HepG2 (cell line): Measurements from ENCODE around the gene CCDC117. TPM values are rescaled to one million over a fixed set of nuclear protein-coding genes. Genes with fewer than 3 reads are reported as not detected.

Experiments
- FOXC1 ChIP-seq: sonication (generic); formaldehyde crosslinking; IDR thresholded peaks from 2 replicates; pipeline ENCODE4 v1.8.0; 2022; ENCODE audit warnings: mild to moderate bottlenecking, missing genetic modification reagents, borderline replicate concordance
- GATAD1 ChIP-seq: IDR thresholded peaks from 2 replicates; pipeline ENCODE4 v1.6.1; 2016; ENCODE audit warnings: missing genetic modification reagents, missing compliant biosample characterization
- MBNL3 ChIP-seq: fragments of 250-450 bp; sonication (Bioruptor Pico); conservative IDR thresholded peaks from 2 replicates; pipeline ENCODE4 v1.8.0; 2022; ENCODE audit warnings: mild to moderate bottlenecking, inconsistent platforms
- NR3C1 ChIP-seq: sonication (generic); formaldehyde crosslinking; IDR thresholded peaks from 2 replicates; pipeline ENCODE4 v1.4.0; 2020; ENCODE audit warnings: missing genetic modification reagents
- POLR2A ChIP-seq, 2 experiments: IDR thresholded peaks; 2 replicates each; pipeline ENCODE4 v1.6.1; 2011; ENCODE audit warnings: low read depth in 2 of 2, low read length in 2 of 2, mild to moderate bottlenecking in 1 of 2, moderate library complexity in 1 of 2; ENCODE audit not compliant: insufficient read depth in 1 of 2
- SMARCE1 ChIP-seq: fragments of 450-650 bp; IDR thresholded peaks from 2 replicates; pipeline ENCODE4 v1.6.1; 2017; ENCODE audit warnings: borderline replicate concordance
- THAP11 ChIP-seq: IDR thresholded peaks from 2 replicates; pipeline ENCODE4 v1.6.1; 2016; ENCODE audit warnings: missing biosample characterization, missing genetic modification reagents
- XBP1 ChIP-seq: sonication (generic); formaldehyde crosslinking; IDR thresholded peaks from 2 replicates; pipeline ENCODE4 v1.5.0; 2020; ENCODE audit warnings: missing genetic modification reagents
- ZFX ChIP-seq: sonication (generic); formaldehyde crosslinking; IDR thresholded peaks from 2 replicates; pipeline ENCODE4 v1.4.0; 2020; ENCODE audit warnings: mild to moderate bottlenecking, low read depth, missing genetic modification reagents, moderate library complexity
- ZNF12 ChIP-seq: sonication (generic); formaldehyde crosslinking; IDR thresholded peaks from 2 replicates; pipeline ENCODE4 v1.5.0; 2020; ENCODE audit warnings: missing genetic modification reagents
- ZNF230 ChIP-seq: sonication (generic); formaldehyde crosslinking; IDR thresholded peaks from 2 replicates; pipeline ENCODE4 v1.4.0; 2020; ENCODE audit warnings: mild to moderate bottlenecking, missing genetic modification reagents
- ZNF264 ChIP-seq: sonication (generic); formaldehyde crosslinking; IDR thresholded peaks from 2 replicates; pipeline ENCODE4 v1.4.0; 2020; ENCODE audit warnings: missing genetic modification reagents
- ZNF446 ChIP-seq: sonication (generic); formaldehyde crosslinking; IDR thresholded peaks from 2 replicates; pipeline ENCODE4 v1.5.0; 2020; ENCODE audit warnings: mild to moderate bottlenecking, missing genetic modification reagents
- ZNF724P ChIP-seq: sonication (generic); formaldehyde crosslinking; IDR thresholded peaks from 2 replicates; pipeline ENCODE4 v1.8.0; 2022; ENCODE audit warnings: missing genetic modification reagents, borderline replicate concordance
- ZNF776 ChIP-seq: sonication (generic); formaldehyde crosslinking; IDR thresholded peaks from 2 replicates; pipeline ENCODE4 v1.4.0; 2020; ENCODE audit warnings: mild to moderate bottlenecking, missing genetic modification reagents
- ZNF780A ChIP-seq: sonication (generic); formaldehyde crosslinking; IDR thresholded peaks from 2 replicates; pipeline ENCODE4 v1.8.0; 2022; ENCODE audit warnings: mild to moderate bottlenecking, missing genetic modification reagents, moderate library complexity
- polyA plus RNA-seq, 8 experiments: library from polyadenylated mRNA; depleted of rRNA in 3 of 8; stranded (reverse) in 7 of 8; unstranded in 1 of 8; fragments of >200 nt; fragmentation: Illumina TruSeq in 4 of 8; extraction: Trizol in 4 of 8; gene quantifications; 2 replicates each; pipeline versions ENCODE4 v1.2.1 to v1.2.3, GENCODE V29; 2011 to 2016; ENCODE audit warnings: low read depth in 4 of 8, missing spikeins in 1 of 8, mixed read lengths in 1 of 8; ENCODE audit not compliant: insufficient read depth in 1 of 8
- total RNA-seq, 5 experiments: library from RNA; depleted of rRNA; stranded (reverse); fragments of >200 nt; fragmentation: Illumina TruSeq; extraction: Trizol; gene quantifications; 2 replicates each; pipeline ENCODE4 v1.2.3, GENCODE V29; 2016; ENCODE audit warnings: low read depth in 1 of 5
- TF ChIP-seq, protein P1 (sequence below): sonication (generic); formaldehyde crosslinking; IDR thresholded peaks from 2 replicates; pipeline ENCODE4 v1.4.0; 2020; ENCODE audit warnings: missing genetic modification reagents, borderline replicate concordance
- TF ChIP-seq, protein P2 (sequence below): IDR thresholded peaks from 2 replicates; pipeline ENCODE4 v1.6.1; 2016; ENCODE audit warnings: low read depth, missing genetic modification reagents, missing compliant biosample characterization
- TF ChIP-seq, protein P3 (sequence below): sonication (generic); formaldehyde crosslinking; IDR thresholded peaks from 2 replicates; pipeline ENCODE4 v1.5.1; 2020; ENCODE audit warnings: missing genetic modification reagents, mild to moderate bottlenecking, borderline replicate concordance
- TF ChIP-seq, protein P4 (sequence below): sonication (generic); formaldehyde crosslinking; IDR thresholded peaks from 2 replicates; pipeline ENCODE4 v1.8.1; 2023; ENCODE audit warnings: mild to moderate bottlenecking, moderate library complexity, missing genetic modification reagents

Gene CCDC117
- total and polyA plus RNA-seq, 2 of the 13 experiments (the other 11 are each of a cell fraction or from before 2014, with no cell fraction given): 12.6 to 34.2 TPM

DNA sequence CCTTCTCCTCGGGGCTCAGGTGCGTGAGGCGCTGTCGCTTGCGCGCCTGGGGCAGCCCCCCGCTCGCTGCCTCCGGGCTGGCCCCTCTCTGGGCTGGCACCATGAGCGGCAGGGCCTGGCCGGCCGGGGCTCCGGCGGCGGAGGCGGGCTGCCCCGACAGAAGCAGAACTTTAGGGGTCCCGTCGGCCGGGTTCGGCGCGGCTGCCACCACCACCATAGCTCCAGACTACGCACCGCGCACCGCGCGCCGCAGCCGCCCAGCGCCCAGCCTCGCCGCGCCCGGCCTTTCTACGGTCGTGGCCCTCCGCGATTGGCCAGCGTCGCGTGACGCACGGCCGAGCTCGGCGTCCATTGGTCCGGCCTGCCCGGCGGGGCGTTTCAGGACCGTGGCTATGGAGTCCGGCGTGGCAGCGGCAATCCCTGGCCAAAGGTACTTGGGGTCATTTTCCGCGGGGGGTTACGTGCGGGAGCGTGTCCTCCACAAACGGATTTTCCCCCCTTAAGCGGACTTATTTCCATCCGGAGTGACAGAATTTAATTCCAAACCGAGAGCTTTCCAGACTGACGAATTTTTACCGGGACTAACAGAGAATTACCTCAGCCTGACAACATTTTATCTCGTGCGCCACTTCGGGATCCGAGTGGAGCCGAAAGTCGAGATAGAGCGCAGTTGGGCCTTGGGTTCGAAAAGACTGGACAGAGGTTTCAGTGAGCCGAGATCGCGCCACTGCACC, 28.0 kb downstream of the CCDC117 start, which contains the start of gene XBP1 (continued):
- TF ChIP-seq ZNF776 (CRISPR knock-in tag) (peak; percentile 77; the same call in 1 of the 2 replicates), GATAD1 (CRISPR knock-in tag) (no peak), POLR2A (IDR thresholded peaks at IDR 0.05; ENCODE audit: insufficient read depth in 1 of 2, low read depth in 2 of 2, low read length in 2 of 2) (peak; percentile 91 to 98), SMARCE1 (no peak), MBNL3 (CRISPR knock-in tag) (no peak), FOXC1 (CRISPR knock-in tag) (peak; percentile 56), ZNF264 (peak; percentile 26; the same call in 1 of the 2 replicates), ZNF12 (no peak), XBP1 (peak; percentile 99), ZFX (CRISPR knock-in tag) (peak; percentile 80), THAP11 (CRISPR knock-in tag) (peak; percentile 71), ZNF780A (CRISPR knock-in tag) (no peak), ZNF230 (no peak; the same call in 1 of the 2 replicates), ZNF446 (CRISPR knock-in tag) (peak; percentile 85), ZNF724P (CRISPR knock-in tag) (peak; percentile 59; the same call in 1 of the 2 replicates), NR3C1 (CRISPR knock-in tag) (no peak)
- TF ChIP-seq, protein P1, sequence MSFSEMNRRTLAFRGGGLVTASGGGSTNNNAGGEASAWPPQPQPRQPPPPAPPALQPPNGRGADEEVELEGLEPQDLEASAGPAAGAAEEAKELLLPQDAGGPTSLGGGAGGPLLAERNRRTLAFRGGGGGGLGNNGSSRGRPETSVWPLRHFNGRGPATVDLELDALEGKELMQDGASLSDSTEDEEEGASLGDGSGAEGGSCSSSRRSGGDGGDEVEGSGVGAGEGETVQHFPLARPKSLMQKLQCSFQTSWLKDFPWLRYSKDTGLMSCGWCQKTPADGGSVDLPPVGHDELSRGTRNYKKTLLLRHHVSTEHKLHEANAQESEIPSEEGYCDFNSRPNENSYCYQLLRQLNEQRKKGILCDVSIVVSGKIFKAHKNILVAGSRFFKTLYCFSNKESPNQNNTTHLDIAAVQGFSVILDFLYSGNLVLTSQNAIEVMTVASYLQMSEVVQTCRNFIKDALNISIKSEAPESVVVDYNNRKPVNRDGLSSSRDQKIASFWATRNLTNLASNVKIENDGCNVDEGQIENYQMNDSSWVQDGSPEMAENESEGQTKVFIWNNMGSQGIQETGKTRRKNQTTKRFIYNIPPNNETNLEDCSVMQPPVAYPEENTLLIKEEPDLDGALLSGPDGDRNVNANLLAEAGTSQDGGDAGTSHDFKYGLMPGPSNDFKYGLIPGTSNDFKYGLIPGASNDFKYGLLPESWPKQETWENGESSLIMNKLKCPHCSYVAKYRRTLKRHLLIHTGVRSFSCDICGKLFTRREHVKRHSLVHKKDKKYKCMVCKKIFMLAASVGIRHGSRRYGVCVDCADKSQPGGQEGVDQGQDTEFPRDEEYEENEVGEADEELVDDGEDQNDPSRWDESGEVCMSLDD (CRISPR knock-in tag): peak; percentile 37; the same call in 1 of the 2 replicates
- TF ChIP-seq, protein P2, sequence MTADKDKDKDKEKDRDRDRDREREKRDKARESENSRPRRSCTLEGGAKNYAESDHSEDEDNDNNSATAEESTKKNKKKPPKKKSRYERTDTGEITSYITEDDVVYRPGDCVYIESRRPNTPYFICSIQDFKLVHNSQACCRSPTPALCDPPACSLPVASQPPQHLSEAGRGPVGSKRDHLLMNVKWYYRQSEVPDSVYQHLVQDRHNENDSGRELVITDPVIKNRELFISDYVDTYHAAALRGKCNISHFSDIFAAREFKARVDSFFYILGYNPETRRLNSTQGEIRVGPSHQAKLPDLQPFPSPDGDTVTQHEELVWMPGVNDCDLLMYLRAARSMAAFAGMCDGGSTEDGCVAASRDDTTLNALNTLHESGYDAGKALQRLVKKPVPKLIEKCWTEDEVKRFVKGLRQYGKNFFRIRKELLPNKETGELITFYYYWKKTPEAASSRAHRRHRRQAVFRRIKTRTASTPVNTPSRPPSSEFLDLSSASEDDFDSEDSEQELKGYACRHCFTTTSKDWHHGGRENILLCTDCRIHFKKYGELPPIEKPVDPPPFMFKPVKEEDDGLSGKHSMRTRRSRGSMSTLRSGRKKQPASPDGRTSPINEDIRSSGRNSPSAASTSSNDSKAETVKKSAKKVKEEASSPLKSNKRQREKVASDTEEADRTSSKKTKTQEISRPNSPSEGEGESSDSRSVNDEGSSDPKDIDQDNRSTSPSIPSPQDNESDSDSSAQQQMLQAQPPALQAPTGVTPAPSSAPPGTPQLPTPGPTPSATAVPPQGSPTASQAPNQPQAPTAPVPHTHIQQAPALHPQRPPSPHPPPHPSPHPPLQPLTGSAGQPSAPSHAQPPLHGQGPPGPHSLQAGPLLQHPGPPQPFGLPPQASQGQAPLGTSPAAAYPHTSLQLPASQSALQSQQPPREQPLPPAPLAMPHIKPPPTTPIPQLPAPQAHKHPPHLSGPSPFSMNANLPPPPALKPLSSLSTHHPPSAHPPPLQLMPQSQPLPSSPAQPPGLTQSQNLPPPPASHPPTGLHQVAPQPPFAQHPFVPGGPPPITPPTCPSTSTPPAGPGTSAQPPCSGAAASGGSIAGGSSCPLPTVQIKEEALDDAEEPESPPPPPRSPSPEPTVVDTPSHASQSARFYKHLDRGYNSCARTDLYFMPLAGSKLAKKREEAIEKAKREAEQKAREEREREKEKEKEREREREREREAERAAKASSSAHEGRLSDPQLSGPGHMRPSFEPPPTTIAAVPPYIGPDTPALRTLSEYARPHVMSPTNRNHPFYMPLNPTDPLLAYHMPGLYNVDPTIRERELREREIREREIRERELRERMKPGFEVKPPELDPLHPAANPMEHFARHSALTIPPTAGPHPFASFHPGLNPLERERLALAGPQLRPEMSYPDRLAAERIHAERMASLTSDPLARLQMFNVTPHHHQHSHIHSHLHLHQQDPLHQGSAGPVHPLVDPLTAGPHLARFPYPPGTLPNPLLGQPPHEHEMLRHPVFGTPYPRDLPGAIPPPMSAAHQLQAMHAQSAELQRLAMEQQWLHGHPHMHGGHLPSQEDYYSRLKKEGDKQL (CRISPR knock-in tag): no peak
- TF ChIP-seq, protein P3, sequence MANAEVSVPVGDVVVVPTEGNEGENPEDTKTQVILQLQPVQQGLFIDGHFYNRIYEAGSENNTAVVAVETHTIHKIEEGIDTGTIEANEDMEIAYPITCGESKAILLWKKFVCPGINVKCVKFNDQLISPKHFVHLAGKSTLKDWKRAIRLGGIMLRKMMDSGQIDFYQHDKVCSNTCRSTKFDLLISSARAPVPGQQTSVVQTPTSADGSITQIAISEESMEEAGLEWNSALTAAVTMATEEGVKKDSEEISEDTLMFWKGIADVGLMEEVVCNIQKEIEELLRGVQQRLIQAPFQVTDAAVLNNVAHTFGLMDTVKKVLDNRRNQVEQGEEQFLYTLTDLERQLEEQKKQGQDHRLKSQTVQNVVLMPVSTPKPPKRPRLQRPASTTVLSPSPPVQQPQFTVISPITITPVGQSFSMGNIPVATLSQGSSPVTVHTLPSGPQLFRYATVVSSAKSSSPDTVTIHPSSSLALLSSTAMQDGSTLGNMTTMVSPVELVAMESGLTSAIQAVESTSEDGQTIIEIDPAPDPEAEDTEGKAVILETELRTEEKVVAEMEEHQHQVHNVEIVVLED (CRISPR knock-in tag): peak; percentile 84
- TF ChIP-seq, protein P4, sequence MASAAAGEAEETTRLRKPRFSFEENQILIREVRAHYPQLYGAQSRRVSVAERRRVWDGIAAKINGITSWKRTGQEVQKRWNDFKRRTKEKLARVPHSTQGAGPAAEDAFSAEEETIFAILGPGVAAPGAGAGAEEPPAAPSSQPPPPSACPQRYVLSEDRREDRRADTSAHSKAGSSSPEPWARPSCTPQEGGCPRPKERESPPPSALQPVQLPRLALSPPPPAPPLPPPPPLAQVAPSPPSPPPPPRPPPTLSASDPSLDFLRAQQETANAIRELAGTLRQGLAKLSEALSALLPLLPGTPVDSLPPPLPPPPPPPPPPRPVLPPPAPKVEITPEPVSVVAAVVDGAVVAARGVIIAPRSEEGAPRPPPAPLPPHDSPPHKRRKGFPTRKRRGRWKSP (CRISPR knock-in tag): peak; percentile 83; the same call in 1 of the 2 replicates
